Measurements from ENCODE around the gene SULT2B1. TPM values are rescaled to one million over a fixed set of nuclear protein-coding genes. Genes with fewer than 3 reads are reported as not detected.

SULT2B1 gene
- total and polyA plus RNA-seq, 2 experiments from 2014 or later = 0.79 TPM; not detected in 1

DNA sequence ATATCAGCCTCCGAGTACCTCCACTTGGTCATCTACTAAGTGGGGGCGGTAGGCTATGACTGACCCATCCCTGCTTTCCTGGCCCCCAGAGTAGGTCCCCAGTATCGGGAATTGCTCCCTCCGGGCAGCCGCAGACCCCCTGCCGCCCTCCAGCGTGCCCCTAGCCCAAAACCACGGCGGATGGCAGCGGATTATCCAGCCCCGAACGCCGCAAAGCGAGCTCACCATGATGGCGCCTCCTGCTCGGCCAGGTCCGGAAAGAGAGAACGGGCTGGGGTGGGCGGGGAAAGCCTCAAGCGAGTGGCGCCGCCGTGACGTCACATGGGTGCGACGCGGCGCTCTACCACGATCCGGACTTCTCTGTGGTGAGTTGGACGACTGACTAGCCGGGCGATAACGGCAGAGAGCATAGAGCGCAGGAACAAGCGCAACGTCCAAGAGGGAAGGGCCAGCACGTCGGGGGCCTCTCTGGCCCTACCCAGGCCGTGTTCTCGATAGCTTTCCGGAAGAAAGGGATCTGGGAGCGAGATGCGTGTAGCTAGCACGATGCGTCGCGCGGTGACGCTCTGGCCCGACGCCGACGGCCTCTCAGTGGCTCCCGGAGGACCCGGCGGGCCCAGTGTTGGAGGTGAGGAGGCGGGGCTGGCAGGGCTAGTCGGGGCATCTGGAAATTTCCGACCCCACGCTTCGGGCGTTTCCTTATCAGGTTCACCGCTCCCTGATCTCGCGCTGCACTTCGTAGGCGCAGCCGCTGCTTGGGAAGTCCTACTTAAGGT lies 67.1 kb downstream of the SULT2B1 start, which contains the start of the genes RPL18 and SPHK2:
TSS of gene RPL18 (minus strand) at position 263 of the 776 bp plus-strand sequence. CDS start at position 228, 35 bp downstream.
TSS of gene SPHK2 (plus strand) at position 591 of the 776 bp plus-strand sequence. CDS start 1,009 bp downstream, outside the sequence.
- peak; percentile 99 for DNase-seq (ENCODE audit: low spot score)
- H3K4me1 ChIP-seq (ENCODE audit: insufficient read depth) = peaks cover 36% of the 10 kb centered on the region
- H3K4me2 ChIP-seq = peak within 1 kb of the TSS; percentile 99
- H3K9me3 ChIP-seq (ENCODE audit: low read depth) = no peaks in the 10 kb centered on the region
- peaks cover 34% of the 10 kb centered on the region for H4K20me1 ChIP-seq (ENCODE audit: insufficient read depth, poor library complexity, severe bottlenecking)
- peaks cover 33% of the 10 kb centered on the region for H3K79me2 ChIP-seq
- no peaks in the 10 kb centered on the region for H3K36me3 ChIP-seq (replicated peaks; ENCODE audit: insufficient read depth, low read depth)
- H3K9me2 ChIP-seq (replicated peaks; ENCODE audit: insufficient read depth) = no peaks in the 10 kb centered on the region
- WGBS (ENCODE audit: low lambda C conversion rate, missing lambda C conversion rate) = 1% methylated on average over 53 of the region's 69 CpGs
- peak within 1 kb of the TSS; percentile 13 for H2AFZ ChIP-seq
- peak within 1 kb of the TSS; percentile 61 for H3K4me3 ChIP-seq
- H3K27me3 ChIP-seq = no peaks in the 10 kb centered on the region
- H3K27ac ChIP-seq = peak within 1 kb of the TSS; percentile 86
- TF ChIP-seq EZH2 (IDR thresholded peaks at IDR 0.05; ENCODE audit: borderline replicate concordance) = no peak
- TF ChIP-seq CTCF (IDR thresholded peaks at IDR 0.05; ENCODE audit: poor library complexity) = no peak
- TF ChIP-seq EZH2phosphoT487 (IDR thresholded peaks at IDR 0.05; ENCODE audit: low read depth, severe bottlenecking, unreplicated experiment) = no peak

GRCh38 chr19:48619692-48620585 lies 68.0 kb downstream of the SULT2B1 start:
- H3K9me3 ChIP-seq (ENCODE audit: low read depth) = no peaks in the 10 kb centered on the region
- no peaks in the 10 kb centered on the region for H3K9me2 ChIP-seq (replicated peaks; ENCODE audit: insufficient read depth)
- WGBS (ENCODE audit: low lambda C conversion rate, missing lambda C conversion rate) = 41% methylated on average over 6 of the region's 6 CpGs
- H3K4me2 ChIP-seq = peak overlapping the region; percentile 71
- peaks cover 38% of the 10 kb centered on the region for H3K79me2 ChIP-seq
- no peak for TF ChIP-seq EZH2phosphoT487 (IDR thresholded peaks at IDR 0.05; ENCODE audit: low read depth, severe bottlenecking, unreplicated experiment)
- TF ChIP-seq CTCF (IDR thresholded peaks at IDR 0.05; ENCODE audit: poor library complexity) = no peak
- no peak for TF ChIP-seq EZH2 (IDR thresholded peaks at IDR 0.05; ENCODE audit: borderline replicate concordance)
- H3K36me3 ChIP-seq (replicated peaks; ENCODE audit: insufficient read depth, low read depth) = no peaks in the 10 kb centered on the region
- peak overlapping the region; percentile 13 for H2AFZ ChIP-seq
- peaks cover 36% of the 10 kb centered on the region for H3K4me1 ChIP-seq (ENCODE audit: insufficient read depth)
- peak; percentile 8 for DNase-seq (ENCODE audit: low spot score)
- peak overlapping the region; percentile 75 for H3K27ac ChIP-seq
- peak overlapping the region; percentile 18 for H3K4me3 ChIP-seq
- H3K27me3 ChIP-seq = no peaks in the 10 kb centered on the region
- peaks cover 34% of the 10 kb centered on the region for H4K20me1 ChIP-seq (ENCODE audit: insufficient read depth, poor library complexity, severe bottlenecking)

- peak; percentile 10 for DNase-seq (ENCODE audit: low spot score)
- H3K9me2 ChIP-seq (replicated peaks; ENCODE audit: insufficient read depth) = no peaks in the 10 kb centered on the region
- H3K36me3 ChIP-seq (replicated peaks; ENCODE audit: insufficient read depth, low read depth) = no peaks in the 10 kb centered on the region
- H4K20me1 ChIP-seq (ENCODE audit: insufficient read depth, poor library complexity, severe bottlenecking) = no peaks in the 10 kb centered on the region
- peak overlapping the region; percentile 74 for H2AFZ ChIP-seq
- H3K9me3 ChIP-seq (ENCODE audit: low read depth) = no peaks in the 10 kb centered on the region
- H3K27ac ChIP-seq = peak overlapping the region; percentile 87
- TF ChIP-seq EZH2 (IDR thresholded peaks at IDR 0.05; ENCODE audit: borderline replicate concordance) (no peak), CTCF (IDR thresholded peaks at IDR 0.05; ENCODE audit: poor library complexity) (no peak), EZH2phosphoT487 (IDR thresholded peaks at IDR 0.05; ENCODE audit: low read depth, severe bottlenecking, unreplicated experiment) (no peak)
- peak overlapping the region; percentile 76 for H3K4me2 ChIP-seq
- H3K79me2 ChIP-seq = peaks cover 25% of the 10 kb centered on the region
- no peaks in the 10 kb centered on the region for H3K27me3 ChIP-seq
- 18% methylated on average over 8 of the region's 8 CpGs for WGBS (ENCODE audit: low lambda C conversion rate, missing lambda C conversion rate)
- H3K4me1 ChIP-seq (ENCODE audit: insufficient read depth) = peaks cover 24% of the 10 kb centered on the region
- H3K4me3 ChIP-seq = peak overlapping the region; percentile 15
These were observed 71.6 kb downstream of the SULT2B1 start for GRCh38 chr19:48623556-48624066.
